Adipocyte (in vitro differentiated cells): ENCODE results near the gene WBP2.
A peak's percentile ranks its signal among the peaks of the same experiment; 100 is the strongest.

Experiments
- DNase-seq: peaks from one replicate; pipeline ENCODE4 v3.0.0-alpha.2; 2015; ENCODE audit warnings: low read depth
- H3K27me3 ChIP-seq: replicated peaks from 2 replicates; pipeline ENCODE4 v1.7.0; 2013; ENCODE audit warnings: mild to moderate bottlenecking, low read length, moderate library complexity; ENCODE audit not compliant: control insufficient read depth, insufficient read depth
- H3K36me3 ChIP-seq: 2 replicates; pipeline ENCODE4 v1.7.0; 2013; ENCODE audit warnings: low read length, mild to moderate bottlenecking, moderate library complexity; ENCODE audit not compliant: control insufficient read depth, insufficient read depth, severe bottlenecking
- H3K4me1 ChIP-seq: 2 replicates; pipeline ENCODE4 v1.7.0; 2013; ENCODE audit warnings: mild to moderate bottlenecking, low read length, moderate library complexity; ENCODE audit not compliant: control insufficient read depth, insufficient read depth
- H3K4me3 ChIP-seq: 2 replicates; pipeline ENCODE4 v1.7.0; 2013; ENCODE audit warnings: mild to moderate bottlenecking, low read length, moderate library complexity
- H3K9ac ChIP-seq: 2 replicates; pipeline ENCODE4 v1.7.0; 2013; ENCODE audit warnings: mild to moderate bottlenecking, low read length, moderate library complexity
- H3K9me3 ChIP-seq: 2 replicates; pipeline ENCODE4 v1.7.0; 2013; ENCODE audit warnings: mild to moderate bottlenecking, low read length, moderate library complexity; ENCODE audit not compliant: control insufficient read depth

The WBP2 gene

DNA sequence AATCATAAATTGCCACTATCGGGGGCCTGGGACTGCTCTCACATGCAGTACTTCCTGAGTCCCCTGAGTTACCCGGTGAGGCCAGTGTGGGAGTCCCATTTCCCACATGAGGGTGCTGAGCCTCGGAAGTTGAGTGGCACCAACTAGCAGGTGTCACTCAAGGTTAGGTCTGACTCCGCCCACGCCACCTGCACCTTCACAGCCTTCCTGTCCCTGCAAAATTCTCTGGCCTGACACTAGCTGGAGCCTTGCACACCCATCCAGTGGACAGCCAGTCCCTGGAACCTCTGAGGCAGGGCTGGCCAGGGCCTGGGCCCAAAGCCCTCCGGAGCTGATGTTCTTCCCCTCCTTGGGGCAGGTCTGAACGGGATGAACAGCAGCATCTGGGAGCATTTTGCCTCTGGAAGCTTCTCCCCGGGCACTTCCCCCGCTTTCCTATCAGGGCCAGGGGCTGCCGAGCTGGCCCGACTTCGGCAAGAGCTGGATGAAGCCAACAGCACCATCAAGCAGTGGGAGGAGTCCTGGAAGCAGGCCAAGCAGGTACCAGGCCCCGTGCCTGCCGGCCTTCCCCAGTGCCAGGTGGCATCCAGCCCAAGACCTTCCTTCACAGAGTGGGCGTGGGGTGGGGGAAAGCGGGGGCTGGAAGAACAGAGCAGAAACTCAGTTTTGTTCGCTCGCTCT lies 32.9 kb downstream of the WBP2 start:
- Histone ChIP-seq H3K4me3 (no peak overlapping the region), H3K27me3 (no peaks in the 10 kb centered on the region), H3K9me3 (no peaks in the 10 kb centered on the region), H3K4me1 (peaks cover 6% of the 10 kb centered on the region), H3K9ac (no peak overlapping the region), H3K36me3 (peaks cover 64% of the 10 kb centered on the region)
- no peak for DNase-seq

DNA sequence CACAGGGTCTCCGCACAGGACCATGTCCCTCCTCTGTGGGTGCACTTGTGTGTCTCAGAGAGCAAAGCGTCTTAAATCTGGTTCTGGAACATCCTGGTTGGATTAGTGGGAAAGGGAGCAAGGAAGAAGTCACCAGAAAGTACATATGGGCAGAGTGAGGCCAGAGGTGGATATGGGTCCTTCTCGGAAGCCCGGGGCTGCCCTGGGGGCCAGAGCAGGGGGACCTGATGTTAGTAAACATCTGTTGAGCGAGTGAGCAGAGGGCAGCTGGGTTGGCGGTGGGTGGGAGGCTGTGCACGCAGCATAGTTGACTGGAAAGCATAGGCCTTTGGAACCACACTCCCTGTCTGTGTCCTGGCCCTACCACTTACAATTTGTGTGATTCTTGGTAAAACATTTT lies 33.6 kb downstream of the WBP2 start:
- no peak for DNase-seq
- no peaks in the 10 kb centered on the region for H3K27me3 ChIP-seq
- no peaks in the 10 kb centered on the region for H3K9me3 ChIP-seq
- peaks cover 70% of the 10 kb centered on the region for H3K36me3 ChIP-seq
- H3K4me3 ChIP-seq = no peak overlapping the region
- no peak overlapping the region for H3K9ac ChIP-seq
- no peaks in the 10 kb centered on the region for H3K4me1 ChIP-seq

DNA sequence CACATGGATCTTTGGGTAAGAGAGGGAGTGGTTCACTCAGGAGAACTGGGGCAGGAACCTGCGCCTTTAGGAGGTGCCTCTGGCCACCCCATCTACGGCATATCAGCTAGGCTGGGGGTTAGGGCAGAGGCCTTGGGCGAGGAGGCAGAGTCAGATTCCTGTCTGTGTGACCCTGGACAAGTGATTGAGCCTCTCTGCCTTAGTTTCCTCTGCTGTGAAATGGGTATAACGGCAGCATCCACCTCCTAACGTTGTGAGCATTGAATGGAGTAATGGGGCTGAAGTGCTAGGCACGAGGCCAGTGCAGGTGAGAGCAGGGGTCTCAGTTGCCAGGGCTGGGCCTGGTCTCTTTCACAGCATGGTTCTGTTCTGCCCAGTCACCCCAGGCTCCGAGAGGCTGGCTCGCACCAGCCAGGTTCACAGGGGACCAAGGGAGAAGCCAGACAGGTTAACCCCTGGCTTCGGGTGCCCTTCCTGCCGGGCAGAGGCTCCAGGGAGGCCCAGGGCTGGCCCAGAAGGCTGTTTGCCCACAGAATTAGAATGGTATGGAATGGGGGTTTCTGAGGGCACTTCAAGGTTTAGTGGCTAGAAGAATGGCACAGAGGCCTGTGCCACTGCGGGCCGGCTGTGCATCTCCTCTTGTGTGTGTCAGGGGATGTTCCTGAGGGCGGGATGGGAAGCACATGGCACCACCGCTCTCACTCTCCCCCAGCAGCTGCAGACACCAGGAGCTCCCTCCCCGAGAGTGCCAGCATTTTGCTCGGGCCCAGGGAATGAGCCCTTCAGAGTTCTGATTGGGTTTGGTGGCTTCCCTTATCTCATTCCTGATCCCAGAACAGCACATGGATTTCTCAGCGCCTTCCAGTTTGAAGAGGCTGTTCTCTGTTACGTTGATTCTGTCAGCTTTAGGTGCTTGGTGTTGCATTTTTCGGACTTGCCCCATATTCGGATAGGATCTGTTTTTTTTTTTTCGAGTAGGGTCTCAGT lies 34.7 kb downstream of the WBP2 start:
- Histone ChIP-seq H3K4me3 (no peak overlapping the region), H3K27me3 (no peaks in the 10 kb centered on the region), H3K9ac (no peak overlapping the region), H3K9me3 (no peaks in the 10 kb centered on the region), H3K36me3 (peaks cover 73% of the 10 kb centered on the region), H3K4me1 (no peaks in the 10 kb centered on the region)
- no peak for DNase-seq

DNA sequence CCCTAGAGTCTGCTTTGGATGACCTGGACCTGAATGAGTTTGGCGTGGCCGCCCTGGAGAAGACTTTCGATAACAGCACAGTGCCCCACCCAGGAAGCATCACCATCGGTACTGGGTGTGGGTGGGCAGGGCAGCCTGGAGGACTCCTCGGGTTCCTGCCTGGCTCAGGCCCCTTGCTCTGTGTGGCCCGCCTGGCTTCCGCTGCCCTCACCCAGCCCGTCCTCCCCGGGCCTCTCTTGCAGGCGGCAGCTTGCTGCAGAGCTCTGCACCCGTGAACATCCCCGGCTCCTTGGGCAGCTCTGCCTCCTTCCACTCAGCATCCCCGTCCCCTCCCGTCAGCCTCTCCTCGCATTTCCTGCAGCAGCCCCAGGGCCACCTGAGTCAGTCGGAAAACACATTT lies 35.5 kb downstream of the WBP2 start:
- Histone ChIP-seq H3K4me3 (no peak overlapping the region), H3K36me3 (peaks cover 78% of the 10 kb centered on the region), H3K9ac (no peak overlapping the region), H3K27me3 (no peaks in the 10 kb centered on the region), H3K4me1 (peaks cover 5% of the 10 kb centered on the region), H3K9me3 (no peaks in the 10 kb centered on the region)
- no peak for DNase-seq

DNA sequence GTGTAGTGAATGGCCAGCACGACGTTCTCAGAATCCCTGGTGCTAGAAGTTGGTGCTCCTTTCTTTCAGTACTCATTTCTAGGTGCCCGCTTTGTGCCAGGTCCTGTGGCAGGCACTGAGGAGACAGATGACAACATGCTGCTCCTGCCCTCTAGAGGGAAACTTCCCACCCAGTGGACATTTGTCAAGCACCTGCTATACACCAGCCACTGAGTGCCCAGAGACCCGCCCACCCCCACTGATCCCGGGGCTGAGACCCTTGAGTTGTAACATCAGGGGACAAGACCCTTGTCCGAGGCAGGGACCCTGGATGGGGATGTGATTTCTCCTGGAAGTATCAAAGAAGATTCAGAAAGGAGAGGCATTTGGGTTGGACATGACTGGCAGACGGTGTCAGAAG lies 36.0 kb downstream of the WBP2 start:
- Histone ChIP-seq H3K9ac (no peak overlapping the region), H3K4me3 (no peak overlapping the region), H3K27me3 (no peaks in the 10 kb centered on the region), H3K4me1 (peaks cover 8% of the 10 kb centered on the region), H3K9me3 (no peaks in the 10 kb centered on the region), H3K36me3 (peaks cover 83% of the 10 kb centered on the region)
- DNase-seq = no peak

DNA sequence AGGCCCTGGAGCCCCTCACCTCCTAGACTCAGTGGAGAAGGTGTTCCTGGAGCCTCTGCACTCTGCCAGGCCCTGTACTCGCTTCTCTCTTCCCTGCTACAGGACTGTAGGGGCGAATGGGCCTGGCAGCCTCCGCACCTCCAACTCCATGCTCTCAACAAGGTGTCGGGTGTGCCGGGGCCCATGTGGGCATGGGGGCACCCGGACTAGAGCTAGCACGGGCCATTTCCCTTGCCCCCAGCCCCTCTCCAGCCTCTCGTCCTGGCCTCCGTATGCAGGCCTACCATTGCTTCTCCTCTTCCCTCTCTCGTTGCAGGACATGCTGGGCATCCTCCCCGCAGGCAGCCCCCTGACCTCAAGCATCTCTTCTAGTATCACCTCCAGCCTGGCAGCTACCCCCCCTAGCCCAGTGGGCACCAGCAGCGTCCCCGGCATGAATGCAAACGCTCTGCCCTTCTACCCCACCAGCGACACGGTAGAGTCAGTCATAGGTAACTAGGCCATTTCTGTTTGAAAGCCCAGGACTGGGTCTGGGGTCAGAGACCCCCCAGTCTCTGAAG lies 36.7 kb downstream of the WBP2 start:
- Histone ChIP-seq H3K9ac (no peak overlapping the region), H3K9me3 (no peaks in the 10 kb centered on the region), H3K27me3 (no peaks in the 10 kb centered on the region), H3K4me1 (peaks cover 8% of the 10 kb centered on the region), H3K36me3 (peaks cover 83% of the 10 kb centered on the region), H3K4me3 (no peak overlapping the region)
- DNase-seq = no peak

DNA sequence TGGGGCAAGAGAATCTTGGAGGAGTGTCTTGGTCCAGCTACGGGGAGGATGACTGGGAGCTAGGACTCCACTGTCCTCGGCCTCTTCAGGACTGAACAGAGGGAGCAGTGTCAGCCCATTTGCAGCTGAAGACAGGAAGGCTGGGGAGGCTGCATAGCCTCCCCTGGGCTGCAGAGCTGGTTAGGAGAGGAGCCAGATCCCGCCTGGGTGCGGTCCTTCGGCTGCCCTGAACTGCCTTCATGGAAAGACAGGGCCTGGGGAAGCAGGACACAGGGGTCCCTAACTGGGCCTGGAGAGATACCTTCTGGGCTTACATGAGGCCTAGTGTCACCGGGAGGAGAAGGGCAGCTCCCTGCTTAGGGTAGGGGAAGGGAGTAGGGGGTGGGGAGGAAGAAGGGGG lies 37.6 kb downstream of the WBP2 start:
- no peak overlapping the region for H3K9ac ChIP-seq
- DNase-seq = no peak
- peaks cover 8% of the 10 kb centered on the region for H3K4me1 ChIP-seq
- H3K27me3 ChIP-seq = no peaks in the 10 kb centered on the region
- peaks cover 83% of the 10 kb centered on the region for H3K36me3 ChIP-seq
- H3K4me3 ChIP-seq = no peak overlapping the region
- H3K9me3 ChIP-seq = no peaks in the 10 kb centered on the region

DNA sequence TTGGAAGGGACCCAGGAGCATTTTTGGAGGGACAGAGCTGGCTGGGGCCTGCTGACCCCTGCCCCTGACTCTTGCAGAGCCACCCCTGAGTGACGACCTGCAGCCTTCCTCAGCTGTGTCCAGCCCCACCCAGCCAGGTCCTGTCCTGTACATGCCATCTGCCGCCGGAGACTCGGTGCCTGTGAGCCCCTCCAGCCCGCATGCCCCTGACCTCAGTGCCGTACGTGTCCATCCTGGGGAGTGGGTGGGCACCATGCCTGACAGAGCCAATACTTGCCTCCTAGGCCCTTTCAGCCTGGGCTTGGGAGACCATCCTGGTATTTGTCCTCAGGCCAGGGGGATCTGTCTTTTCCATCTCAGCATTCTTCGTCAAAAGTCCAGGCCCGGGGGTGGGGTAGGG lies 38.4 kb downstream of the WBP2 start:
- Histone ChIP-seq H3K27me3 (no peaks in the 10 kb centered on the region), H3K9ac (no peak overlapping the region), H3K4me3 (no peak overlapping the region), H3K9me3 (no peaks in the 10 kb centered on the region), H3K36me3 (peaks cover 86% of the 10 kb centered on the region), H3K4me1 (peaks cover 8% of the 10 kb centered on the region)
- no peak for DNase-seq

DNA sequence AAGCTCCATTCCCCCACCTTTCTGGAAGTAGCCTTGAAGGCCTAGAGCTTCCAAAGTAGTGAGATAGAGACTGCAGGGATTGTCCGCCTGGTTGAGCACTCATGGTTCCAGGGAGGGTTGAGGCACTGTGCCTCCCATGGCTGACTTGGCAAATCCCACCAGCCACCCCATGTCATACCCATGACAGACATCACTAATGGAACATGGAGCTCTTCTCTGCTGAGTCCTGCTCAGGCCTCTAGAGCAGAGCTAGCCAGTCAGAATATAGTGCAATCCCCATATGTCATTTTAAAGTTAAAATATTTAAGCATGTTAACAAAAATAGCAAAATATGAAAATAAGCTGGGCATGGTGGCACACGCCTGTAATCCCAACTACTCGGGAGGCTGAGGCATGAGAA lies 39.7 kb downstream of the WBP2 start:
- Histone ChIP-seq H3K4me3 (no peak overlapping the region), H3K4me1 (peaks cover 8% of the 10 kb centered on the region), H3K9ac (peak overlapping the region; percentile 34), H3K27me3 (no peaks in the 10 kb centered on the region), H3K36me3 (peaks cover 78% of the 10 kb centered on the region), H3K9me3 (no peaks in the 10 kb centered on the region)
- no peak for DNase-seq

DNA sequence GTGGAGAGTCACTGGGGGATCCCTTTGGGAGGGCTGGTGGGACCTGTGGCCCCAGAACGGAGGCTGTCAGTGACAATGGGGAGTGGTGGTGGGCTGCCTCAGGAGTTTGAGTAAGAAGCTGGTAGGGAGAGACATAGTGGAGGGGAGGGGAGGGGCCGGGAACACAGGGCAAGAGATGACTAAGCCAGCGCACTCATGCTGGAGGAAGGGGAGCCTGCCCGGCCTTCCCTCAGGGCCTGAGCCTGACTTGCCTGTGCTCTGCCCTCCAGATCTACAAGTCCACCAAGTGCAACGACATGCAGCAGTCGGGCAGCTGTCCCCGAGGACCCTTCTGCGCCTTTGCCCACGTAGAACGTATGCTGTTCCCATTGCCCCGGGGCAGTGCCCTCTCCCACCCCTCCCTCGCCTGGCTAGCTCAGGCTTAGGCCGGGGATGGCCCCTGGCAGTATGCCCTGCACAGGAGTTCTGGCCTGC lies 40.2 kb downstream of the WBP2 start:
- Histone ChIP-seq H3K27me3 (no peaks in the 10 kb centered on the region), H3K36me3 (peaks cover 78% of the 10 kb centered on the region), H3K4me3 (no peak overlapping the region), H3K4me1 (peaks cover 12% of the 10 kb centered on the region), H3K9me3 (no peaks in the 10 kb centered on the region), H3K9ac (peak overlapping the region; percentile 45)
- peak; percentile 71 for DNase-seq

DNA sequence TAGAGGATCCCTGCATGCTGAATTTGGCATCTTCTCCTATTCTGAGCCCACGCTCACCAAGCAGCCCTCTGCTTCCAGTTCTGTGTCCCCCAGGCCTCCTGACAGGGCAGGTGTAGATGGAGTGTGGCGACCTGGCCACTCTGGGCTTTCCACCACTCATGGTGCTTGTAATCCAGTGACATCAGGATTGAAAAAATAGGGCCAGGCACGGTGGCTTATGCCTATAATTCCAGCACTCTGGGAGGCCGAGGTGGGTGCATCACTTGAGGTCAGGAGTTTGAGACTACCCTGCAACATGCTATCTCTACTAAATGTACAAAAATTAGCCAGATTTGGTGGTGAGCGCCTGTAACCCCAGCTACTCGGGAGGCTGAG lies 41.1 kb downstream of the WBP2 start:
- no peaks in the 10 kb centered on the region for H3K27me3 ChIP-seq
- H3K4me3 ChIP-seq = no peak overlapping the region
- peaks cover 21% of the 10 kb centered on the region for H3K4me1 ChIP-seq
- no peaks in the 10 kb centered on the region for H3K9me3 ChIP-seq
- DNase-seq = no peak
- H3K36me3 ChIP-seq = peaks cover 70% of the 10 kb centered on the region
- H3K9ac ChIP-seq = no peak overlapping the region
